Immature natural killer cell (primary cell): ENCODE results near the gene OLFM1. TPM values are rescaled to one million over a fixed set of nuclear protein-coding genes. Genes with fewer than 3 reads are reported as not detected.

Experiments used
- DNase-seq, 3 donors: peaks; one replicate each; pipeline ENCODE4 v3.0.0; 2022; ENCODE audit warnings: mixed read lengths in 1 of 3
- H3K27ac Mint-ChIP-seq, 6 donors: one replicate each; pipeline ENCODE4 v1.8.0; 2020; ENCODE audit warnings: mixed read lengths in 6 of 6, mild to moderate bottlenecking in 5 of 6, inconsistent platforms in 4 of 6, moderate library complexity in 3 of 6
- H3K27me3 Mint-ChIP-seq, 3 donors: one replicate each; pipeline ENCODE4 v1.8.0; 2020 to 2021; ENCODE audit warnings: low read depth in 3 of 3, mild to moderate bottlenecking in 3 of 3, mixed read lengths in 3 of 3, moderate library complexity in 3 of 3, inconsistent platforms in 1 of 3
- H3K36me3 Mint-ChIP-seq, 3 donors: one replicate each; pipeline ENCODE4 v1.8.0; 2020; ENCODE audit warnings: mixed read lengths in 3 of 3, inconsistent platforms in 2 of 3, mild to moderate bottlenecking in 2 of 3
- H3K4me1 Mint-ChIP-seq, 2 donors: one replicate each; pipeline ENCODE4 v1.8.0; 2020; ENCODE audit warnings: inconsistent platforms in 2 of 2, mild to moderate bottlenecking in 2 of 2, mixed read lengths in 2 of 2, moderate library complexity in 1 of 2
- H3K4me3 Mint-ChIP-seq, 5 donors: one replicate each; pipeline ENCODE4 v1.8.0; 2020; ENCODE audit warnings: mild to moderate bottlenecking in 5 of 5, mixed read lengths in 5 of 5, inconsistent platforms in 3 of 5, moderate library complexity in 3 of 5
- H3K9me3 Mint-ChIP-seq, 6 donors: one replicate each; pipeline ENCODE4 v1.8.0; 2020; ENCODE audit warnings: mild to moderate bottlenecking in 6 of 6, mixed read lengths in 6 of 6, inconsistent platforms in 4 of 6, moderate library complexity in 3 of 6
- polyA plus RNA-seq, 3 donors: library from polyadenylated mRNA; unstranded; fragments of 300-500 nt; fragmentation: Illumina TruSeq; gene quantifications; one replicate each; pipeline ENCODE4 v1.2.3, GENCODE V29; 2021

The OLFM1 gene
- polyA plus RNA-seq, 3 donors from 2014 or later, result not detected

GRCh38 chr9:135065804-135066203 is 21.7 kb upstream of the OLFM1 start:
- H3K4me1 Mint-ChIP-seq, result no peaks in the 10 kb centered on the region
- peaks cover 1 to 5% (median 5%) of the 10 kb centered on the region in 3 donors for H3K27me3 Mint-ChIP-seq
- no peak overlapping the region for H3K27ac Mint-ChIP-seq
- H3K9me3 Mint-ChIP-seq, result no peaks in the 10 kb centered on the region
- no peak overlapping the region for H3K4me3 Mint-ChIP-seq
- H3K36me3 Mint-ChIP-seq, result no peaks in the 10 kb centered on the region
- no peak for DNase-seq

GRCh38 chr9:135066291-135066690 is 21.2 kb upstream of the OLFM1 start:
- H3K4me1 Mint-ChIP-seq, result no peaks in the 10 kb centered on the region

DNA sequence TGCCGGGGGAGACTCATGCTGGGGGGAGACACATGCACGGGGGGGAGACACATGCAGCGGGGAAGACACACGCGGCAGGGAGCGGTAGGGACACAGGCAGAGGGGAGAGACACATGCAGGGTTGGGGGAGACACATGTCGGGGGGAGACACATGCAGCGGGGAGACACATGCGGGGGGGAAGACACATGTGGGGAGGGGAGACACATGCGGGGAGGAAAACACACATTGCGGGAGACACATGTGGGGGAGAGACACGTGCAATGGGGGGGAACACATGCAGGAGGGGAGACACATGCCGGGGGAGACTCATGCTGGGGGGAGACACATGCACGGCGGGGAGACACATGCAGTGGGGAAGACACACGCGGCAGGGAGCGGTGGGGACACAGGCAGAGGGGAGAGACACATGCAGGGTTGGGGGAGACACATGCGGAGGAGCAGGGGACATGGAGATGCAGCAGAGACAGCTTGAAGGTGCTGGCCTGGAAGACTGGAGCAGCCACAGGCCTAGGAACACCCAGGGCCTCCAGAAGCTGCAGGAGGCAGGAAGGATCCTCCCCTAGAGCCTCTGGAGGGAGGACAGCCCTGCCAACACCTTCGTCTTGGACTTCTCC is 20.3 kb upstream of the OLFM1 start:
- Mint-ChIP-seq H3K27me3 (peaks cover 0 to 5% (median 5%) of the 10 kb centered on the region in 3 donors), H3K36me3 (no peaks in the 10 kb centered on the region), H3K9me3 (no peaks in the 10 kb centered on the region), H3K27ac (no peak overlapping the region), H3K4me3 (no peak overlapping the region), H3K4me1 (no peaks in the 10 kb centered on the region)
- DNase-seq, result no peak

More at GRCh38 chr9:135066291-135066690, 21.2 kb upstream of the OLFM1 start:
- H3K4me3 Mint-ChIP-seq, result no peak overlapping the region
- H3K27me3 Mint-ChIP-seq, result peaks cover 1 to 5% (median 5%) of the 10 kb centered on the region in 3 donors
- H3K9me3 Mint-ChIP-seq, result no peaks in the 10 kb centered on the region
- DNase-seq, result no peak
- H3K36me3 Mint-ChIP-seq, result no peaks in the 10 kb centered on the region
- H3K27ac Mint-ChIP-seq, result no peak overlapping the region

- Mint-ChIP-seq H3K4me1 (no peaks in the 10 kb centered on the region), H3K9me3 (no peaks in the 10 kb centered on the region), H3K27ac (no peak overlapping the region), H3K36me3 (no peaks in the 10 kb centered on the region), H3K27me3 (peaks cover 0 to 8% (median 5%) of the 10 kb centered on the region in 3 donors), H3K4me3 (no peak overlapping the region)
- DNase-seq, result no peak
These were observed 18.6 kb upstream of the OLFM1 start for GRCh38 chr9:135068776-135069415.

- no peaks in the 10 kb centered on the region for H3K4me1 Mint-ChIP-seq
- peaks cover 0 to 8% (median 5%) of the 10 kb centered on the region in 3 donors for H3K27me3 Mint-ChIP-seq
- H3K27ac Mint-ChIP-seq, result no peak overlapping the region
- H3K36me3 Mint-ChIP-seq, result no peaks in the 10 kb centered on the region
- H3K4me3 Mint-ChIP-seq, result no peak overlapping the region
- DNase-seq, result no peak
- H3K9me3 Mint-ChIP-seq, result no peaks in the 10 kb centered on the region
These were observed 17.8 kb upstream of the OLFM1 start for GRCh38 chr9:135069558-135070197.

DNA sequence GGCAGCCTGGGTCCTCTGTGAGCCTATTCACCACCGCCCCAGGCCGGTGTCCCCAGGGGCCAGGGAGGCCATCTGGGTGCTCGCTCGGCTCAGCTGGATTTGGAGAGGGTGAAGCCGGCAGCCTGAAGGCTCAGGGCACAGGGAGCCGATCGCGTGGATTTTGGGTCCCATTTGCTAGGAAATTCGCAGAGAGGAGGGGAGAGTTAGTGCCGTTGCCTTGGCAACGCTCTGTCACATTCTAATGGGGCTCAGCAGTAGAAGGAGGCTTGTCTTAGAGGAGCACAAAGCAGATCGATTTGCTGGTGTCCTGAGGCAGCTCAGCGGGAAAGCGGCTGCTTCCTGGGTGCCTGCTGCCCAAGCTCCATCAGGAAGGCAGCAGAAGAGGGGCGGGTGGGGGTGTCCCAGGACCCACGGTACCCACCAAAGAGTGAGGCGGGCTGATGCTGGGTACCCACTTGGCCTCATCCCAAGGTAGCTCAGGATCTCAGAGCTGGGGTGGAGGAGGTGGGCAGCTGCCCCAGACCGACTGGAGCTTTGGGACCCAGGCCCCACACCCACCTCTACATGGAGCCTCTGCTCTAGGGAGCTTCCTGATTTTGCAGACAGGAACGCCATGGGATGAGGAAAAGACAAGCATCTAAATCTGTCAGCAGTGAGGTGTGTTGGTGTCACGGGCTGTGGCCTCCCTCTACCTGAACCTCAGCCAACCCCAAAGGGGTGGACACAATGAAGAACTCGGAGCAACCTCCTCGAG is 17.1 kb upstream of the OLFM1 start:
- no peak overlapping the region for H3K27ac Mint-ChIP-seq
- no peak for DNase-seq

GRCh38 chr9:135070964-135071735 is 16.3 kb upstream of the OLFM1 start:
- no peak for DNase-seq
- peaks cover 0 to 1% of the 10 kb centered on the region in 2 donors for H3K4me1 Mint-ChIP-seq
- peaks cover 1 to 6% (median 4%) of the 10 kb centered on the region in 3 donors for H3K27me3 Mint-ChIP-seq
- no peak overlapping the region for H3K27ac Mint-ChIP-seq
- H3K9me3 Mint-ChIP-seq, result no peaks in the 10 kb centered on the region
- no peaks in the 10 kb centered on the region for H3K36me3 Mint-ChIP-seq
- no peak overlapping the region for H3K4me3 Mint-ChIP-seq

More for the DNA sequence above, 17.1 kb upstream of the OLFM1 start:
- Mint-ChIP-seq H3K9me3 (no peaks in the 10 kb centered on the region), H3K27me3 (peaks cover 0 to 10% (median 8%) of the 10 kb centered on the region in 3 donors), H3K4me1 (peaks cover 0 to 1% of the 10 kb centered on the region in 2 donors), H3K36me3 (no peaks in the 10 kb centered on the region), H3K4me3 (no peak overlapping the region)

DNA sequence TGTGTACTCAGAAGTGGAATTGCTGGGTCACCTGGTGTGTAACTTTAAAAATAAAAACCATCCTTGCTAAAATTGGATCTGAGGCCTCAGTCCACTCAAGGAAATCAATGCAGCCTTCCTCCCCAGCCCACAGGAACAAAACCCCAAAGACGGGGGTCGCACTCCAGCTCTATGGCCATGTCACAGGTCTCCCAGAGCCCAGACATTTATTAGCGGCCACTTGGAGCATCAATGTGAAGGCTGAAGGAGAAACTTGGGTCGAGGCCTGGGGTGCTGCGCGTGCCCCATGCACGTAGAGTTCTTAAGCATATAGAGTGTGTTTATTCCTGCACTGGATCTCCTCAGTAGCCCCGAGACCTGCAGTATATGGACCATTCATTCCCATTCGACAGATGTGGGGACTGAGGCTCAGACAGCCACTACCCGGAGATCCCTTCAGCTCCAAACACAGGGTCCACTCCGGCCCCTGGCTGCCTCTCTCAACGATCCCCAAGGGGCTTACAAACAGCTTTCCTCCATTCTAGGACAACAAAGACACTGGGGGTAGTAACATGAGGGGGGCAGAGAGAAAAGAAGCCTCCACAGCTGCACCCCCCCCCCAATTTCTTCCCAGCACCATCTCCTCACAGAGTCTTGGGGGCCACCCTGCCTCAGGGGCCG is 14.3 kb upstream of the OLFM1 start:
- H3K9me3 Mint-ChIP-seq, result no peaks in the 10 kb centered on the region
- no peak for DNase-seq
- no peak overlapping the region for H3K27ac Mint-ChIP-seq
- H3K27me3 Mint-ChIP-seq, result peaks cover 4 to 11% (median 6%) of the 10 kb centered on the region in 3 donors
- H3K4me1 Mint-ChIP-seq, result peaks cover 0 to 1% of the 10 kb centered on the region in 2 donors
- H3K4me3 Mint-ChIP-seq, result no peak overlapping the region
- H3K36me3 Mint-ChIP-seq, result no peaks in the 10 kb centered on the region

DNA sequence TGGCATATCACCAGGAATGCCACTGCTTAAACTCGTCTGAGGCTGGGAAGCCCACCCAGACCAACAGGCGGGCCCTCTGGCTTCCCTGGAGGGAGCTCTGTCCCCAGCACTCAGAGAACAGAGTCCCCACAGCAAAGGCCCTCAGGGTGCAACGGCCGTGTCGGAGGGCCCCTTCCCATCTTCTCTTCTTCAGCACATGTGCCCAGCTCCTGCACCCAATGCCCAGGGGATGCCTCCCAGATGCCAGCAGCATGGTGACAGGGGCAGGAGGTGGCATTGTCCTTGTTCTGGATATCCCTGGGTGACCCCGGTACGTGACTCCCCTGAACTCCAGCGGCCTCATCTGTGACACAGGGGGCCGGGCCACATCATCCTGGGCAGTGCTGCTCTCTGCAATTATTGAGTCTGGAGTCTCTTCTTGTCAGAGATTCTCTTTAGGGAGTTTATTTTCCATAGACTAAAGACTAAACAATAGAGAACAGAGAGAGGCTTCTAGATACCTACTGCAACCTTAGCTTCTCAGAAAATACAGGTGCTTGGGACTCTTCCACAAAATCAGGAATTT is 13.6 kb upstream of the OLFM1 start:
- Mint-ChIP-seq H3K27me3 (peaks cover 4 to 11% (median 6%) of the 10 kb centered on the region in 3 donors), H3K36me3 (no peaks in the 10 kb centered on the region), H3K4me1 (peaks cover 0 to 1% of the 10 kb centered on the region in 2 donors), H3K4me3 (no peak overlapping the region), H3K27ac (no peak overlapping the region), H3K9me3 (no peaks in the 10 kb centered on the region)
- DNase-seq, result no peak

GRCh38 chr9:135074354-135075233 is 12.9 kb upstream of the OLFM1 start:
- H3K4me1 Mint-ChIP-seq, result peaks cover 0 to 1% of the 10 kb centered on the region in 2 donors
- no peak overlapping the region for H3K27ac Mint-ChIP-seq
- no peaks in the 10 kb centered on the region for H3K9me3 Mint-ChIP-seq
- no peak for DNase-seq
- peaks cover 4 to 11% (median 6%) of the 10 kb centered on the region in 3 donors for H3K27me3 Mint-ChIP-seq
- no peaks in the 10 kb centered on the region for H3K36me3 Mint-ChIP-seq
- no peak overlapping the region for H3K4me3 Mint-ChIP-seq

- Mint-ChIP-seq H3K36me3 (no peaks in the 10 kb centered on the region), H3K9me3 (no peaks in the 10 kb centered on the region), H3K27me3 (peaks cover 4 to 11% (median 6%) of the 10 kb centered on the region in 3 donors), H3K4me1 (peaks cover 0 to 1% of the 10 kb centered on the region in 2 donors), H3K27ac (no peak overlapping the region), H3K4me3 (no peak overlapping the region)
- DNase-seq, result no peak
These were observed 12.0 kb upstream of the OLFM1 start for GRCh38 chr9:135075234-135076142.
